HuH-7 (cell line): Measurements from ENCODE around the gene RASSF4.

Source experiments
- DNase-seq: peaks from one replicate; pipeline ENCODE4 v3.0.0; 2011; ENCODE audit warnings: low spot score

RASSF4 gene

GRCh38 chr10:44976352-44977198, 17.0 kb downstream of the RASSF4 start:
- no peak for DNase-seq

- no peak for DNase-seq
Observed at GRCh38 chr10:44977287-44978212, 17.9 kb downstream of the RASSF4 start.

- DNase-seq = no peak
Observed at GRCh38 chr10:44978213-44978569, 18.6 kb downstream of the RASSF4 start.

- DNase-seq = peak; percentile 75
Observed at GRCh38 chr10:44978570-44979280, 19.1 kb downstream of the RASSF4 start, which contains the start of gene DEPP1. TSS of gene DEPP1 (minus strand) at chr10:44978809. CDS start at chr10:44978030, 779 bp downstream.

- DNase-seq = no peak
Observed at GRCh38 chr10:44979281-44980191, 19.9 kb downstream of the RASSF4 start.

- no peak for DNase-seq
Observed at GRCh38 chr10:44980309-44981171, 20.9 kb downstream of the RASSF4 start.

GRCh38 chr10:44981172-44982113, 21.8 kb downstream of the RASSF4 start:
- DNase-seq = no peak

GRCh38 chr10:44982114-44982460, 22.5 kb downstream of the RASSF4 start:
- no peak for DNase-seq

GRCh38 chr10:44982496-44982895, 22.9 kb downstream of the RASSF4 start:
- DNase-seq = no peak

- DNase-seq = no peak
Observed at GRCh38 chr10:44983066-44983894, 23.7 kb downstream of the RASSF4 start.

- no peak for DNase-seq
Observed at GRCh38 chr10:44983895-44984278, 24.3 kb downstream of the RASSF4 start.

GRCh38 chr10:44984671-44985101, 25.1 kb downstream of the RASSF4 start:
- DNase-seq = no peak

- DNase-seq = no peak
Observed at GRCh38 chr10:44985175-44985681, 25.6 kb downstream of the RASSF4 start.

GRCh38 chr10:44986179-44986578, 26.6 kb downstream of the RASSF4 start:
- no peak for DNase-seq

GRCh38 chr10:44986670-44987069, 27.1 kb downstream of the RASSF4 start:
- no peak for DNase-seq

- no peak for DNase-seq
Observed at GRCh38 chr10:44988957-44989585, 29.5 kb downstream of the RASSF4 start.

GRCh38 chr10:44989597-44990301, 30.1 kb downstream of the RASSF4 start:
- DNase-seq = no peak
